Measurements from ENCODE around the gene TEPSIN.

GRCh38 chr17:81236784-81237183, 2.1 kb downstream of the TEPSIN start:
- no peak for TF ChIP-seq YY1 (IDR thresholded peaks at IDR 0.05; ENCODE audit: low read depth)
- TF ChIP-seq EP300 (IDR thresholded peaks at IDR 0.05; ENCODE audit: borderline replicate concordance): no peak

Data from Ishikawa (cell line).